Nucleus accumbens (tissue), 56 donors: ENCODE data around the gene LIPG.
A peak's percentile ranks its signal among the peaks of the same experiment; 100 is the strongest.

ENCODE experiments used
- DNase-seq, 56 donors: peaks; one replicate each; lab custom pipeline; 2025; lab: John Stamatoyannopoulos, UW

The LIPG gene

GRCh38 chr18:49608366-49609255 lies 46.8 kb downstream of the LIPG start:
- DNase-seq: no peak

- DNase-seq: no peak
Measured at GRCh38 chr18:49609256-49610021, 47.6 kb downstream of the LIPG start.

GRCh38 chr18:49610022-49610445 lies 48.2 kb downstream of the LIPG start:
- no peak for DNase-seq

GRCh38 chr18:49611316-49611715 lies 49.5 kb downstream of the LIPG start:
- DNase-seq: no peak

- no peak for DNase-seq
Measured at GRCh38 chr18:49612515-49613033, 50.7 kb downstream of the LIPG start.

GRCh38 chr18:49613141-49613640 lies 51.3 kb downstream of the LIPG start:
- peak in 10 of 56 donors; percentile 3 to 28 (median 8) for DNase-seq

GRCh38 chr18:49613641-49614151 lies 51.8 kb downstream of the LIPG start:
- DNase-seq: no peak

- no peak for DNase-seq
Measured at GRCh38 chr18:49616618-49617328, 54.9 kb downstream of the LIPG start.

DNA sequence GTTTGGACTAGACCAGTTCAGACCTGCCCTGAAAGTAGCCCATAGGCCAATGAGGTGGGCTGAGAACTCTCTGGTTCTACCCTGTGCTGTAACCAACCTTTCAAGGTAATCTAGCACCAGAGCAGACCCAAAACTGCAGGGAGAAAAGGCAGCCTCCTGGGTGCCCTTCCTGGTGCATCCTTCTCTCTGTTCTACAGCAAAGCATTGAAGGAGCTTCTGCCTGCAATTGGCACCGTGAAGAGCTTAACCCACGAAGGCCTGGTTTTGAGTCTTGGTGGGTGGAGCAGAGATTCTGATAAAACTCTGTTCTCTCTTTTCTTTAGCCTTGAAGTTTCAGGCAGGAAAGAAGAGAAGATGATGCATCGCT lies 55.5 kb downstream of the LIPG start:
- no peak for DNase-seq

DNA sequence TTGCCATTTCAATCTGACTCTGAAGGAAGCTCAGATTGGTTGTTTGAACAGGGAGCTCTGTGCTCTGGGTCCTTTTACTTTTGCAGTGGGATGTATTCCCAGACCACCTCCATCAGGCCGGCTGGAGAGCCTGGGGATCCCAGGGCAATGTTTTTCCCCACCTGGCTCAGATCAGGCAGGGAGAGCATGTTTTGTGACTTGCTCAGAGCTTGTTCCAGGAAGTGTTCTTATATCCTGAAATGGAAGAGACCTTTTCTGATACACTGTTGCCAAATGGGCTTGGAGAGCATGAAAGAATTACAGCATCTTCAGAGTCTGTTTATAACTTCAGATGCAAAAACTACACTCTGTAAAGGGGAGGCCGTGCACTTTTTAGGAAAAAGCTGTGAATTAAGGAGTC lies 56.0 kb downstream of the LIPG start:
- no peak for DNase-seq

- no peak for DNase-seq
Measured at GRCh38 chr18:49618742-49619681, 57.2 kb downstream of the LIPG start.

DNA sequence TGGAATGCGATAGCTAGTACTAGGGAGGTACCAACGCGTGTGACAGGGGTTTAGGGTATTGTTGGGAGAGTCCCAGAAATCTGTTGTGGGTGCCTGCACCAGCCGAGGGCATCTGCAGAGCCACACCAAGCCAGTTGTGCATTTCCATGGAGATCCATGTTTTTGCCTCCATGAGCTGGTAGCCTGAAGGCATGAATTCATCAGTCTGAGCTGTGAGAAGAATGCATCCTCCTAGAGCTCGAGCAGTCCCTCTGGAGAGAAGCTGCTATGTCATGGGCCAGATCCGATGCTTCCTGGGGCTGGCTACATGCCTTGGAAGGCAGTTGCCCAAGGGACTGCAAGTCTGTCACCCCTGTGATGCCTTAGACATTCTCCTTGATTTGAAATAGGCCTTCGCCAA lies 57.9 kb downstream of the LIPG start:
- no peak for DNase-seq

DNA sequence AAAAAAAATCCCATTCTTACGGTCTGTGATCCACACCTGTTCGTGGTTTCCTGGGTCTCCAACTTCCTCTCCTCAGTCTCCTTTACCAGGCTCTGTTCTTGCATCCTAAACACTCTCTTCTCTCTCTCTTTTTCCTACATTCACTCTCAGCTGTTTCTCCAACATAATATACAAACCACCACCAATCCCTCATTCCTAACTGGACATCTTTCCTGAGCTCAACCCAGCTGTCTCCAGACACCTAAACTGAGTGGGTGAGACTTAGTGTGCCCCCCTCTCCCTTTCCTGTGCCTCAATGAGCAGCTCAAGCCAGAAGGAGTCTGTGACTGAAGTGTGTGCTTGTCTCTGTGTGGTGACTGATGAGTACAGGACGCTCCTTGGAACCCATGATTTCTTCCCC lies 59.4 kb downstream of the LIPG start:
- no peak for DNase-seq

GRCh38 chr18:49621717-49622351 lies 60.0 kb downstream of the LIPG start:
- DNase-seq: no peak

DNA sequence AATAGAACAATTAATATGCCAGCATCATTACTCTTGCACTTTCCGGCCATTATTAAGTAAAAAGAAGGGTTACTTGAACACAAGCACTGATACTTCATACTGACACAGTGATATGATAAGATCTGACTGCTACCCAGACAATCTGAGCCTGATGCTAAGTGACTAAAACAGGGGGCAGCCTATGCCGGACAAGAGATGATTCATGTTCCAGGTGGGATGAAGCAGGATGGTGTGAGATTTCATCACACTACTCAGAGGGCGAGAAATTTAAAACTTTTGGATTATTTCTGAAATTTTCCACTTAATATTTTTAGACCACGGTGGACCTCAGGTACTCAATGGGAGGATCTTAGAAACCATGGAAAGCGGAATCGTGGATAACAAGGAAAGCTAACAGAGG lies 61.7 kb downstream of the LIPG start:
- no peak for DNase-seq

DNA sequence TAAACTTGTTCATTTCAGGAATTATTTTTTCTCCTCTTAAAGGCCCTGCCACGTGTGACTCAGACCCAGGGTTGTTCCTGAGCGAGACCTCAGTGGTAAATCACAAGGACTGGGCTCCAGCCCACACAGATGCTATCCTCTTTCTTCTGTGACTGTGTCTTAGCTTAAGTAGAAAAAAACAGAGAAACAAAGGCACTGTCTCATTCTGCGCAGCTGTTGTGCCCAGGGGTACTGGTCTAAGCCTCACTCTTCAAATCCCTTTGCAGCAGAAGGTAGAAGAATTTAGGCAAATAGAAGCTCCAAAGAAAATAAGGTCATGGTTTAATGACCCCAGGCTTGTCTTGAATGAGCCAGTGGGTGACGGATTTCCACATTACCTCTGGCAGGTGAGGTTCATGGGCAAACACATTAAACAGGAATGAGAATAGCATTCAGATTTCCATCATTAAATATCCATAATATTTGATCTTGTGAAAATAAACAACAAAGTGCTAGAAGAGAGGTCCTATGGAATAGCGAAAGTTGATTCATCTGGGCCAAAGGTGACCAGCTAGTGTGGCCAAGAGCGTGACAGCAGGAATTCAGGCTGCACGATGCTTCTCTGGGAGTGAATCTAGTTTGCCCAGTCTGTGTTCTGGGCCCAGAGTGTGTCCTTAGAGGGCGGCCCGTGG lies 63.3 kb downstream of the LIPG start:
- no peak for DNase-seq

DNA sequence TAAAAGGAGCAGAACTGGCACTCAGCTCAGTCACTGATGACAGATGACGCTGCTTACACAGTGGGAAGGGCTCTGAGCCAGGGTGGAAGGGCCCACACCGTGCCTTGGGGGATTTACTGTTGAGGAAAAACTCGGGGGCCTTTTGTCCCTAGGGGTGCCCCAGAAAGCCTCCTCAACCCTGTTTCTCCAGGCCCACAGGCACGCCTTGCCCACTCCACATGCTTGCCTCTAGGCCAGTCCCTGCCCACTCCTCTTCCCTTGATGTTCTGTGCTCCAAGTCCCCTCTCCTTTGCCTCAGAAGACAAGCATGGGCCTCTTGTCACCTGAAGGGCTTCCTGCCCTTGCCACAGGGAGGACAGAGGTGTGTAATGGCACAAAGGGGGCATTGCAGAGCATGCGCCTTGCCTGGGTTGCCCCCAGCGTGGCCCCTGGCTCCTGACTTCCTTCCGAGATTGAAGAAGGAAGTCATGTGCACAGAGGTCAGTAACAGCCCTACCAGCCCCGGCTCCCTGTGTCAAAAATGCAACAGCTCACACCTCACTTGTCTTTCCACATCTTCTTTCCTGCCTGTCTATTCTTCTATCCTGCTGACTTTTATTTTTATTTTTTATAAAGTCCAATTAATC lies 65.1 kb downstream of the LIPG start:
- no peak for DNase-seq

DNA sequence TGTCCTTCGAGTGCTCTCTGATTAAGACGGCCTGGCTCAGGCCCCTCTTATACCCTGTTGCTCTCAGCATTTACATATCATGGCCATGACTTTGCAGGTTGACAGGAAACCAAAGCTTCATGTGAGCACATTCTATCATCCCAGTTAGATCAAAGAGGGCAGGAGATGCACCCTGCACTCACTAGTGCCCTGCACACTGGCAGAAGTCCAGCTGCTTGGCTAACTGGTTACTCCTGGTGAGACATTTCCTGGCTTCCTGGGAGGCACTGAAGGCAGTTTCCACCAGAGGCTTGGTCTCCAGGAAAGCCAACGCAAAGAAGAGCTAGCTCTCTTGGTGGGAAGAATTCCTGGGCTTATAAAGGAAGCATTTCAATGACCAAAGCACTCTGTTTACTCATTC lies 66.3 kb downstream of the LIPG start:
- no peak for DNase-seq
